Osteoblast (primary cell): Measurements from ENCODE around the gene VAPA. TPM values are rescaled to one million over a fixed set of nuclear protein-coding genes. Genes with fewer than 3 reads are reported as not detected.

ENCODE experiments used
- DNase-seq: peaks from one replicate; pipeline ENCODE4 v3.0.0; 2011; ENCODE audit warnings: low spot score, mixed read lengths; ENCODE audit not compliant: insufficient read length; ENCODE audit errors: missing footprints
- H2AFZ ChIP-seq: 2 replicates; pipeline ENCODE4 v1.6.0; 2011; ENCODE audit warnings: mild to moderate bottlenecking, low read length
- H3K27ac ChIP-seq: 2 replicates; pipeline ENCODE4 v1.5.1; 2011; ENCODE audit warnings: mild to moderate bottlenecking, low read depth, low read length, moderate library complexity
- H3K27me3 ChIP-seq: 2 replicates; pipeline ENCODE4 v1.6.0; 2012; ENCODE audit warnings: mild to moderate bottlenecking, control low read depth, inconsistent platforms, low read length, moderate library complexity; ENCODE audit not compliant: insufficient read depth
- H3K36me3 ChIP-seq: 2 replicates; pipeline ENCODE4 v1.5.1; 2011; ENCODE audit warnings: mild to moderate bottlenecking, low read length, control low read depth, moderate library complexity; ENCODE audit not compliant: insufficient read depth
- H3K4me1 ChIP-seq: 2 replicates; pipeline ENCODE4 v1.5.1; 2011; ENCODE audit warnings: mild to moderate bottlenecking, low read length, control low read depth, moderate library complexity; ENCODE audit not compliant: insufficient read depth
- H3K4me2 ChIP-seq: 2 replicates; pipeline ENCODE4 v1.6.0; 2011; ENCODE audit warnings: mild to moderate bottlenecking, low read length; ENCODE audit not compliant: insufficient read depth
- H3K4me3 ChIP-seq: fragments of 200-600 bp; sonication (generic); 3 replicates; pipeline ENCODE4 v1.5.1; 2012; ENCODE audit warnings: mild to moderate bottlenecking, low read length, inconsistent platforms; ENCODE audit not compliant: insufficient read depth
- H3K79me2 ChIP-seq: 2 replicates; pipeline ENCODE4 v1.6.0; 2012; ENCODE audit warnings: mild to moderate bottlenecking, low read length, control low read depth, inconsistent platforms; ENCODE audit not compliant: insufficient read depth
- H3K9me3 ChIP-seq: 2 replicates; pipeline ENCODE4 v1.5.1; 2011; ENCODE audit warnings: low read depth, low read length, control low read depth
- H4K20me1 ChIP-seq: 2 replicates; pipeline ENCODE4 v1.6.0; 2012; ENCODE audit warnings: mild to moderate bottlenecking, low read length, control low read depth; ENCODE audit not compliant: insufficient read depth
- CTCF ChIP-seq: IDR thresholded peaks from 2 replicates; pipeline ENCODE4 v1.5.1; 2011; ENCODE audit warnings: mild to moderate bottlenecking, low read depth, low read length, moderate library complexity; ENCODE audit errors: extremely low read depth
- total RNA-seq: library from RNA; depleted of rRNA; stranded (reverse); fragments of >200 nt; gene quantifications from 2 replicates; pipeline ENCODE4 v1.2.3, GENCODE V29; 2012

VAPA gene
- total RNA-seq, 1 donor = 316 TPM

- no peak for TF ChIP-seq CTCF
These were observed 82.3 kb downstream of the VAPA start for GRCh38 chr18:9996094-9996493.

GRCh38 chr18:9997711-9998110 lies 83.9 kb downstream of the VAPA start:
- Histone ChIP-seq H3K79me2 (no peaks in the 10 kb centered on the region), H3K4me1 (no peaks in the 10 kb centered on the region), H2AFZ (no peak overlapping the region), H3K9me3 (no peaks in the 10 kb centered on the region), H3K36me3 (no peaks in the 10 kb centered on the region), H3K4me2 (no peak overlapping the region), H3K27ac (no peak overlapping the region), H3K27me3 (peaks cover 13% of the 10 kb centered on the region), H3K4me3 (no peak overlapping the region), H4K20me1 (no peaks in the 10 kb centered on the region)
- DNase-seq = no peak
- no peak for TF ChIP-seq CTCF

More at GRCh38 chr18:9996094-9996493, 82.3 kb downstream of the VAPA start:
- Histone ChIP-seq H3K36me3 (no peaks in the 10 kb centered on the region), H3K27ac (no peak overlapping the region), H3K4me3 (no peak overlapping the region), H3K4me1 (no peaks in the 10 kb centered on the region), H4K20me1 (no peaks in the 10 kb centered on the region), H2AFZ (no peak overlapping the region), H3K4me2 (no peak overlapping the region), H3K9me3 (no peaks in the 10 kb centered on the region), H3K27me3 (peaks cover 15% of the 10 kb centered on the region), H3K79me2 (no peaks in the 10 kb centered on the region)
- DNase-seq = no peak

DNA sequence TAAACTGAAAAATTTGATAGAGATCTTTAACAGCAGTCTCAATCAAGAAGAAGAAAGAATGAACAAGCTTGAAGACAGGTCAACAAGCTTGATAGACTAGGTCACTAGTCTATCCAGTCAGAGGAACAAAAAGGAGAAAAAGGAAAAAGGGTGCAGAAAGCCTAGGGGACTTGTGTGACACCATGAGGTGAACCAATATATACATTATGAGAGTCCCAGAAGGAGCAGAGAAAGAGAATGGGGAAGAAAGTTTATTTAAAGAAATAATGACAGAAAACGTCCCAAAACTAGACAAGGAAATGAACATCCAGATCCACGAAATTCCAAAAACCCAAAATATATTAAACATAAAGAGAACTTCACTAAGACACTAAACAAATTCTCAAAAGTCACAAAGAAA lies 84.5 kb downstream of the VAPA start:
- H3K4me3 ChIP-seq = no peak overlapping the region
- H2AFZ ChIP-seq = no peak overlapping the region
- no peaks in the 10 kb centered on the region for H3K79me2 ChIP-seq
- no peak overlapping the region for H3K27ac ChIP-seq
- H4K20me1 ChIP-seq = no peaks in the 10 kb centered on the region
- DNase-seq = no peak
- no peak overlapping the region for H3K4me2 ChIP-seq
- H3K27me3 ChIP-seq = peaks cover 11% of the 10 kb centered on the region
- TF ChIP-seq CTCF = no peak
- H3K4me1 ChIP-seq = no peaks in the 10 kb centered on the region
- H3K36me3 ChIP-seq = no peaks in the 10 kb centered on the region
- H3K9me3 ChIP-seq = no peaks in the 10 kb centered on the region

DNA sequence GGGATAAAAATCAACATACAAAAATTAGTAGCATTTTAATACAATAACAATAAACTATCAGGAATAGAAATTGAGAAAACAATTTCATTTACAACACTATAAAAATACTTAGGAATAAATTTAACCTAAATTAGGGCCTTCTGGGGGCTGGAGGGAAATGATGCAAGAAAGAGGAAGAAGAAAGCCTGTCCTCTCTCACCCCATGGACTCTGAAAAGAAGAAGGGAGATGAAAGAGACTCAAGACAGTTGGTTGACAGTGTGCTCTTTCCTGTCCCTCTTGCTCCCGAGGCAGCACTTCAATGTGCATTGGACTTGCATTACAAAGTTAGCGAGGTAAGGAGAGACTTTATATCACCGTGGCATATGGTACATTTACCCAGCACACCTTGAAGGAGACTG lies 88.5 kb downstream of the VAPA start:
- H3K9me3 ChIP-seq = no peaks in the 10 kb centered on the region
- no peaks in the 10 kb centered on the region for H4K20me1 ChIP-seq
- H3K36me3 ChIP-seq = no peaks in the 10 kb centered on the region
- H3K4me3 ChIP-seq = no peak overlapping the region
- no peak overlapping the region for H3K27ac ChIP-seq
- no peak for DNase-seq
- no peaks in the 10 kb centered on the region for H3K79me2 ChIP-seq
- peaks cover 9% of the 10 kb centered on the region for H3K27me3 ChIP-seq
- no peak overlapping the region for H3K4me2 ChIP-seq
- no peaks in the 10 kb centered on the region for H3K4me1 ChIP-seq
- H2AFZ ChIP-seq = no peak overlapping the region
- TF ChIP-seq CTCF = no peak
